ENCODE results near the gene OSBPL8.
"Not testable (repeated sequence)": the region's sequence is repeated elsewhere in the genome, so short reads cannot be mapped to it uniquely, and the experiment has no call there.

DNA sequence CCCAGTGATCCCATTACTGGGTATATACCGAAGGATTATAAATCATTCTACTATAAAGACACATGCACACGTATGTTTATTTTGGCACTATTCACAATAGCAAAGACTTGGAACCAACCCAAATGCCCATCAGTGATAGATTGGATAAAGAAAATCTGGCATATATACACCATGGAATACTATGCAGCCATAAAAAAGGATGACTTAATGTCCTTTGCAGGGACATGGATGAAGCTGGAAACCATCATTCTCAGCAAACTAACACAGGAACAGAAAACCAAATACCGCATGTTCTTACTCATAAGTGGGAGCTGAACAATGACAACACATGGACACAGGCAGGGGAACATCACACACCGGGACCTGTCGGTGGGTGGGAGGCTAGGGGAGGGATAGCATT lies 195.4 kb downstream of the OSBPL8 start:
- not testable (repeated sequence) for TF ChIP-seq POLR2AphosphoS5 (IDR thresholded peaks at IDR 0.05; ENCODE audit: borderline replicate concordance, low read depth, low read length); EZH2 (IDR thresholded peaks at IDR 0.05); FOXP2 (optimal IDR thresholded peaks at IDR 0.05; ENCODE audit: control extremely low read depth, extremely low read length, insufficient read depth)

Data from SK-N-MC (cell line).